HG03175 (cell line): ENCODE measurements around the gene CCDC180.
"Not testable (repeated sequence)": the region's sequence is repeated elsewhere in the genome, so short reads cannot be mapped to it uniquely, and the experiment has no call there.

Experiments
- ATAC-seq: cut with Tn5 transposase; IDR thresholded peaks from one replicate; pipeline ENCODE4 v1.9.1; 2021; ENCODE audit warnings: mild to moderate bottlenecking, moderate library complexity; ENCODE audit not compliant: unreplicated experiment

CCDC180 gene

GRCh38 chr9:97310023-97310422, 2.6 kb downstream of the CCDC180 start:
- no peak for ATAC-seq

GRCh38 chr9:97310896-97311295, 3.4 kb downstream of the CCDC180 start:
- no peak for ATAC-seq

- ATAC-seq = no peak
These were observed 4.5 kb downstream of the CCDC180 start for GRCh38 chr9:97311798-97312500.

GRCh38 chr9:97312556-97312955, 5.1 kb downstream of the CCDC180 start:
- no peak for ATAC-seq

- ATAC-seq = no peak
These were observed 5.8 kb downstream of the CCDC180 start for GRCh38 chr9:97313243-97313642.

GRCh38 chr9:97313746-97314145, 6.3 kb downstream of the CCDC180 start:
- ATAC-seq = no peak

- ATAC-seq = no peak
These were observed 7.0 kb downstream of the CCDC180 start for GRCh38 chr9:97314503-97314902.

GRCh38 chr9:97315550-97315949, 8.1 kb downstream of the CCDC180 start:
- ATAC-seq = no peak

GRCh38 chr9:97316904-97317303, 9.4 kb downstream of the CCDC180 start:
- ATAC-seq = no peak

GRCh38 chr9:97318433-97318832, 11.0 kb downstream of the CCDC180 start:
- ATAC-seq = no peak

GRCh38 chr9:97319395-97319794, 11.9 kb downstream of the CCDC180 start:
- no peak for ATAC-seq

GRCh38 chr9:97320080-97320642, 12.7 kb downstream of the CCDC180 start:
- ATAC-seq = no peak

GRCh38 chr9:97321251-97321650, 13.8 kb downstream of the CCDC180 start:
- no peak for ATAC-seq

- no peak for ATAC-seq
These were observed 14.2 kb downstream of the CCDC180 start for GRCh38 chr9:97321691-97322090.

- no peak for ATAC-seq
These were observed 14.6 kb downstream of the CCDC180 start for GRCh38 chr9:97322105-97322504.

- ATAC-seq = no peak
These were observed 17.5 kb downstream of the CCDC180 start for GRCh38 chr9:97324954-97325353.

- ATAC-seq = no peak
These were observed 20.1 kb downstream of the CCDC180 start for GRCh38 chr9:97327562-97327961.

- ATAC-seq = no peak
These were observed 25.5 kb downstream of the CCDC180 start for GRCh38 chr9:97332993-97333392.

GRCh38 chr9:97335622-97336021, 28.2 kb downstream of the CCDC180 start:
- ATAC-seq = not testable (repeated sequence)

- no peak for ATAC-seq
These were observed 41.4 kb downstream of the CCDC180 start for GRCh38 chr9:97348871-97349270.

- no peak for ATAC-seq
These were observed 41.9 kb downstream of the CCDC180 start for GRCh38 chr9:97349400-97349799.

- no peak for ATAC-seq
These were observed 47.2 kb downstream of the CCDC180 start for GRCh38 chr9:97354637-97355036.

- ATAC-seq = no peak
These were observed 49.6 kb downstream of the CCDC180 start for GRCh38 chr9:97357056-97357455.
